ENCODE measurements around the gene CCDC86. TPM values are rescaled to one million over a fixed set of nuclear protein-coding genes. Genes with fewer than 3 reads are reported as not detected.
A peak's percentile ranks its signal among the peaks of the same experiment; 100 is the strongest.

CCDC86 gene
- total and polyA plus RNA-seq, 9 of the 15 experiments (the other 6 are each of a cell fraction or from before 2014, with no cell fraction given): 4.6 to 102 (median 25.2) TPM

- peaks cover 41 to 44% of the 10 kb centered on the region in 2 experiments for H3K4me1 ChIP-seq (replicated peaks in 1 of 2; ENCODE audit: control insufficient read depth in 2 of 2, insufficient read depth in 2 of 2, low read length in 2 of 2)
- H3K79me2 ChIP-seq (ENCODE audit: control insufficient read depth, insufficient read depth, low read length): peaks cover 5% of the 10 kb centered on the region; the same call in 1 of the 3 replicates
- peaks cover under 1% of the 10 kb centered on the region; the same call in 1 of the 3 replicates for H3K36me3 ChIP-seq (ENCODE audit: control insufficient read depth, insufficient read depth, low read length)
- ChIA-PET CTCF (ENCODE audit: low intra/inter-chr PET ratio) (no interaction called here), POLR2A (interaction anchor here (1.4 kb wide), 1 partner anchor 11 kb away, joined by 4 read pairs; no protein-coding TSS in a partner anchor)
- H3K27ac ChIP-seq (ENCODE audit: extremely low read depth, low read depth, low read length): no peak overlapping the region
- in situ Hi-C loops (cut with MboI): no loop called here
- no peak overlapping the region for H3K4me3 ChIP-seq
- WGBS (ENCODE audit: insufficient coverage, low coverage, missing lambda C conversion rate): 74% methylated on average over 8 of the region's 8 CpGs
- BruUV-seq (replicated peaks): no TSS peak
- 0 out of 4 replicates have a peak overlapping the region, but pooled peaks of 1 of the 2 experiments have one; percentile 49 for H3K9ac ChIP-seq (ENCODE audit: insufficient read depth in 1 of 2, low read depth in 2 of 2, low read length in 2 of 2)
- H3K27me3 ChIP-seq (ENCODE audit: control insufficient read depth in 2 of 2, insufficient read depth in 2 of 2, low read length in 2 of 2): no peaks in the 10 kb centered on the region
- no peak overlapping the region for H3K4me2 ChIP-seq (ENCODE audit: insufficient read depth, low read length)
- intact Hi-C loops (cut with micrococcal nuclease): no loop called here
- H3K9me1 ChIP-seq (ENCODE audit: control insufficient read depth, insufficient read depth, low read length): peaks cover 6% of the 10 kb centered on the region
- no peaks in the 10 kb centered on the region for H4K20me1 ChIP-seq (replicated peaks; ENCODE audit: control insufficient read depth, insufficient read depth, low read length)
- no peak overlapping the region for H2AFZ ChIP-seq (ENCODE audit: low read depth, low read length)
- DNase-seq (ENCODE audit: extremely low read depth in 1 of 4, low spot score in 3 of 4) (no peak), FAIRE-seq (no peak), ATAC-seq (no peak)
- H3K9me3 ChIP-seq (replicated peaks; ENCODE audit: control insufficient read depth, insufficient read depth, low read depth, low read length): no peaks in the 10 kb centered on the region
- TF ChIP-seq MTA1 (IDR thresholded peaks at IDR 0.05; ENCODE audit: borderline replicate concordance) (no peak), HNRNPUL1 (IDR thresholded peaks at IDR 0.05; ENCODE audit: low read length) (no peak), ZNF140 (CRISPR knock-in tag; IDR thresholded peaks at IDR 0.05) (no peak), ZSCAN29 (IDR thresholded peaks at IDR 0.05) (no peak), NR3C1 (CRISPR knock-in tag; IDR thresholded peaks at IDR 0.05) (no peak)
- TF ChIP-seq, protein P1, sequence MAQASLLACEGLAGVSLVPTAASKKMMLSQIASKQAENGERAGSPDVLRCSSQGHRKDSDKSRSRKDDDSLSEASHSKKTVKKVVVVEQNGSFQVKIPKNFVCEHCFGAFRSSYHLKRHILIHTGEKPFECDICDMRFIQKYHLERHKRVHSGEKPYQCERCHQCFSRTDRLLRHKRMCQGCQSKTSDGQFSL (CRISPR knock-in tag; IDR thresholded peaks at IDR 0.05): no peak
- TF ChIP-seq, protein P1 (tag; IDR thresholded peaks at IDR 0.05): no peak
These were observed 16.3 kb downstream of the CCDC86 start for GRCh38 chr11:60858236-60858635.
